Naive thymus-derived CD8-positive, alpha-beta T cell (primary cell): ENCODE data around the gene AFF3. TPM values are rescaled to one million over a fixed set of nuclear protein-coding genes. Genes with fewer than 3 reads are reported as not detected.
A peak's percentile ranks its signal among the peaks of the same experiment; 100 is the strongest.

Experiments
- ATAC-seq, 2 donors: fragments of 150-1000 bp; cut with Tn5 transposase in 1 of 2; sonication (Bioruptor Pico), chemical (Tn5 transposase) in 1 of 2; 1 replicate in 1 of 2; 2 replicates in 1 of 2; pipeline ENCODE4 v1.10.0; 2021; ENCODE audit warnings: mild to moderate bottlenecking in 2 of 2, moderate library complexity in 2 of 2
- POLR2A ChIA-PET: fragments of 350-600 bp; sonication (Branson Sonifier 250); formaldehyde crosslinking; loops from one replicate; lab custom pipeline; 2021; ENCODE audit warnings: antibody characterized with exemption; lab: Charles Lee
- DNase-seq, 10 donors: peaks; one replicate each; pipeline versions ENCODE4 v3.0.0 to v3.0.0-alpha.2; 2020 to 2022
- H3K27ac Mint-ChIP-seq, 10 donors: one replicate each; pipeline ENCODE4 v1.8.0; 2020 to 2022; ENCODE audit warnings: mild to moderate bottlenecking in 10 of 10, mixed read lengths in 10 of 10, moderate library complexity in 4 of 10, inconsistent platforms in 1 of 10
- H3K27me3 Mint-ChIP-seq, 5 donors: one replicate each; pipeline ENCODE4 v1.8.0; 2021 to 2022; ENCODE audit warnings: mixed read lengths in 5 of 5
- H3K36me3 Mint-ChIP-seq, 3 donors: one replicate each; pipeline ENCODE4 v1.8.0; 2020 to 2022; ENCODE audit warnings: mixed read lengths in 3 of 3, mild to moderate bottlenecking in 2 of 3, inconsistent platforms in 1 of 3
- H3K4me1 Mint-ChIP-seq, 4 donors: one replicate each; pipeline ENCODE4 v1.8.0; 2021 to 2022; ENCODE audit warnings: mixed read lengths in 4 of 4
- H3K4me3 Mint-ChIP-seq, 10 donors: one replicate each; pipeline ENCODE4 v1.8.0; 2020 to 2022; ENCODE audit warnings: mild to moderate bottlenecking in 10 of 10, mixed read lengths in 10 of 10, moderate library complexity in 6 of 10, inconsistent platforms in 1 of 10
- H3K9me3 Mint-ChIP-seq, 9 donors: one replicate each; pipeline ENCODE4 v1.8.0; 2020 to 2022; ENCODE audit warnings: mixed read lengths in 9 of 9, mild to moderate bottlenecking in 3 of 9, inconsistent platforms in 1 of 9, moderate library complexity in 1 of 9
- polyA plus RNA-seq, 3 donors: library from polyadenylated mRNA; unstranded; fragments of 300-500 nt; fragmentation: Illumina TruSeq; gene quantifications; one replicate each; pipeline ENCODE4 v1.2.3, GENCODE V29; 2021
- total RNA-seq, 8 experiments: library from RNA in 2 of 8; stranded (reverse) in 2 of 8; gene quantifications; one replicate each; pipeline ENCODE4 v1.2.3 and lab custom pipeline; 2021 to 2026

The AFF3 gene
- total and polyA plus RNA-seq, 5 experiments from 2014 or later, result 0.50 to 11.9 (median 2.8) TPM

- POLR2A ChIA-PET, result no interaction called here
- no peaks in the 10 kb centered on the region for H3K9me3 Mint-ChIP-seq
- H3K4me3 Mint-ChIP-seq, result no peak overlapping the region
- no peaks in the 10 kb centered on the region for H3K27me3 Mint-ChIP-seq
- DNase-seq (no peak), ATAC-seq (no peak)
- no peak overlapping the region for H3K27ac Mint-ChIP-seq
- H3K36me3 Mint-ChIP-seq, result no peaks in the 10 kb centered on the region
- H3K4me1 Mint-ChIP-seq, result peaks cover 0 to 13% (median 0%) of the 10 kb centered on the region in 4 donors
Observed at GRCh38 chr2:100004959-100005387, 137.4 kb downstream of the AFF3 start.

- no peak overlapping the region for H3K27ac Mint-ChIP-seq
- ATAC-seq, result no peak
- no peaks in the 10 kb centered on the region for H3K36me3 Mint-ChIP-seq
- no peaks in the 10 kb centered on the region for H3K9me3 Mint-ChIP-seq
- peaks cover 0 to 10% (median 0%) of the 10 kb centered on the region in 4 donors for H3K4me1 Mint-ChIP-seq
- DNase-seq, result no peak
- no peaks in the 10 kb centered on the region for H3K27me3 Mint-ChIP-seq
- no peak overlapping the region for H3K4me3 Mint-ChIP-seq
- POLR2A ChIA-PET, result interaction anchor here (1.1 kb wide), 1 partner anchor 23 kb away, joined by 6 read pairs; no protein-coding TSS in a partner anchor
Observed at GRCh38 chr2:100004348-100004884, 138.0 kb downstream of the AFF3 start.

GRCh38 chr2:100002059-100002458 lies 140.3 kb downstream of the AFF3 start:
- ATAC-seq (no peak), DNase-seq (no peak)
- Mint-ChIP-seq H3K9me3 (no peaks in the 10 kb centered on the region), H3K36me3 (no peaks in the 10 kb centered on the region), H3K27me3 (no peaks in the 10 kb centered on the region), H3K4me3 (no peak overlapping the region), H3K27ac (no peak overlapping the region), H3K4me1 (peaks cover 0 to 8% (median 0%) of the 10 kb centered on the region in 4 donors)
- POLR2A ChIA-PET, result no interaction called here

- H3K9me3 Mint-ChIP-seq, result no peaks in the 10 kb centered on the region
- DNase-seq (no peak), ATAC-seq (no peak)
- peaks cover 0 to 8% (median 0%) of the 10 kb centered on the region in 4 donors for H3K4me1 Mint-ChIP-seq
- peak overlapping the region in 1 of 10 donors; percentile 44 for H3K4me3 Mint-ChIP-seq
- no peaks in the 10 kb centered on the region for H3K36me3 Mint-ChIP-seq
- POLR2A ChIA-PET, result no interaction called here
- H3K27ac Mint-ChIP-seq, result no peak overlapping the region
- no peaks in the 10 kb centered on the region for H3K27me3 Mint-ChIP-seq
Observed at GRCh38 chr2:100000915-100001707, 141.3 kb downstream of the AFF3 start.

GRCh38 chr2:99998651-99999320 lies 143.6 kb downstream of the AFF3 start:
- no peak overlapping the region for H3K27ac Mint-ChIP-seq

GRCh38 chr2:99989905-99990304 lies 152.5 kb downstream of the AFF3 start:
- no peak overlapping the region for H3K4me3 Mint-ChIP-seq
- peaks cover 0 to 4% (median 0%) of the 10 kb centered on the region in 5 donors for H3K27me3 Mint-ChIP-seq
- H3K36me3 Mint-ChIP-seq, result no peaks in the 10 kb centered on the region
- no peaks in the 10 kb centered on the region for H3K9me3 Mint-ChIP-seq
- no peak overlapping the region for H3K27ac Mint-ChIP-seq
- no peak for ATAC-seq
- DNase-seq, result no peak
- POLR2A ChIA-PET, result no interaction called here
- H3K4me1 Mint-ChIP-seq, result no peaks in the 10 kb centered on the region

More at GRCh38 chr2:99998651-99999320, 143.6 kb downstream of the AFF3 start:
- peaks cover 0 to 8% (median 0%) of the 10 kb centered on the region in 4 donors for H3K4me1 Mint-ChIP-seq
- no peak for DNase-seq
- no peak overlapping the region for H3K4me3 Mint-ChIP-seq
- no peaks in the 10 kb centered on the region for H3K36me3 Mint-ChIP-seq
- no peaks in the 10 kb centered on the region for H3K9me3 Mint-ChIP-seq
- no peak for ATAC-seq
- no peaks in the 10 kb centered on the region for H3K27me3 Mint-ChIP-seq
- POLR2A ChIA-PET, result interaction anchor here (0.5 kb wide), 1 partner anchor 547 kb away, joined by 5 read pairs; no protein-coding TSS in a partner anchor

GRCh38 chr2:99988599-99988998 lies 153.8 kb downstream of the AFF3 start:
- Mint-ChIP-seq H3K4me1 (no peaks in the 10 kb centered on the region), H3K36me3 (no peaks in the 10 kb centered on the region), H3K27ac (no peak overlapping the region), H3K4me3 (no peak overlapping the region), H3K27me3 (peaks cover 0 to 4% (median 0%) of the 10 kb centered on the region in 5 donors), H3K9me3 (no peaks in the 10 kb centered on the region)
- no peak for ATAC-seq
- no peak for DNase-seq
- POLR2A ChIA-PET, result no interaction called here

- Mint-ChIP-seq H3K27me3 (peaks cover 0 to 4% (median 0%) of the 10 kb centered on the region in 5 donors), H3K27ac (no peak overlapping the region), H3K4me3 (no peak overlapping the region), H3K9me3 (no peaks in the 10 kb centered on the region), H3K36me3 (no peaks in the 10 kb centered on the region), H3K4me1 (no peaks in the 10 kb centered on the region)
- ATAC-seq (no peak), DNase-seq (no peak)
- POLR2A ChIA-PET, result no interaction called here
Observed at GRCh38 chr2:99987160-99987559, 155.2 kb downstream of the AFF3 start.

- POLR2A ChIA-PET, result no interaction called here
- Mint-ChIP-seq H3K9me3 (no peaks in the 10 kb centered on the region), H3K4me1 (no peaks in the 10 kb centered on the region), H3K27me3 (peaks cover 0 to 4% (median 0%) of the 10 kb centered on the region in 5 donors), H3K36me3 (no peaks in the 10 kb centered on the region), H3K4me3 (no peak overlapping the region), H3K27ac (no peak overlapping the region)
- ATAC-seq (no peak), DNase-seq (no peak)
Observed at GRCh38 chr2:99984799-99985515, 157.4 kb downstream of the AFF3 start.

GRCh38 chr2:99982744-99983143 lies 159.6 kb downstream of the AFF3 start:
- Mint-ChIP-seq H3K4me3 (no peak overlapping the region), H3K9me3 (no peaks in the 10 kb centered on the region), H3K36me3 (no peaks in the 10 kb centered on the region), H3K27me3 (no peaks in the 10 kb centered on the region), H3K4me1 (no peaks in the 10 kb centered on the region), H3K27ac (no peak overlapping the region)
- DNase-seq (no peak), ATAC-seq (no peak)
- POLR2A ChIA-PET, result no interaction called here

- H3K27ac Mint-ChIP-seq, result no peak overlapping the region
- no peaks in the 10 kb centered on the region for H3K36me3 Mint-ChIP-seq
- H3K4me3 Mint-ChIP-seq, result no peak overlapping the region
- H3K4me1 Mint-ChIP-seq, result no peaks in the 10 kb centered on the region
- ATAC-seq, result no peak
- DNase-seq, result no peak
- POLR2A ChIA-PET, result interaction anchor here (0.8 kb wide), 1 partner anchor 22 kb away, joined by 6 read pairs; no protein-coding TSS in a partner anchor
- H3K9me3 Mint-ChIP-seq, result no peaks in the 10 kb centered on the region
- no peaks in the 10 kb centered on the region for H3K27me3 Mint-ChIP-seq
Observed at GRCh38 chr2:99981840-99982239, 160.6 kb downstream of the AFF3 start.

GRCh38 chr2:99980176-99980575 lies 162.2 kb downstream of the AFF3 start:
- ATAC-seq (no peak), DNase-seq (no peak)
- POLR2A ChIA-PET, result no interaction called here
- H3K4me3 Mint-ChIP-seq, result no peak overlapping the region
- H3K36me3 Mint-ChIP-seq, result no peaks in the 10 kb centered on the region
- no peaks in the 10 kb centered on the region for H3K27me3 Mint-ChIP-seq
- H3K9me3 Mint-ChIP-seq, result no peaks in the 10 kb centered on the region
- H3K27ac Mint-ChIP-seq, result no peak overlapping the region
- no peaks in the 10 kb centered on the region for H3K4me1 Mint-ChIP-seq
